Panc1 (cell line): ENCODE data around the gene ZBTB48. TPM values are rescaled to one million over a fixed set of nuclear protein-coding genes. Genes with fewer than 3 reads are reported as not detected.

ENCODE experiments used
- ATAC-seq: fragments of 200-7000 bp; cut with Tn5 transposase; 2 replicates; pipeline ENCODE4 v1.9.1; 2020; ENCODE audit warnings: mild to moderate bottlenecking, moderate library complexity
- BruUV-seq: library from RNA; stranded (reverse); fragments of 400-500 nt; replicated peaks from 2 replicates; lab custom pipeline; 2021; lab: Mats Ljungman, UMichigan
- CTCF ChIA-PET: fragments of 300-600 bp; sonication (Branson Sonifier 250); formaldehyde crosslinking; loops from one replicate; lab custom pipeline; 2022; ENCODE audit warnings: antibody characterized with exemption; lab: Charles Lee
- POLR2A ChIA-PET: fragments of 300-600 bp; sonication (Branson Sonifier 250); formaldehyde crosslinking; loops from one replicate; lab custom pipeline; 2022; ENCODE audit warnings: antibody characterized with exemption; lab: Charles Lee
- DNase-seq: peaks from one replicate; pipeline ENCODE4 v3.0.0-alpha.2; 2010; ENCODE audit warnings: low read depth, low spot score
- H3K27ac ChIP-seq: 2 replicates; pipeline ENCODE4 v1.5.1; 2011; ENCODE audit warnings: mild to moderate bottlenecking, low read length, inconsistent platforms
- H3K27me3 ChIP-seq: fragments of 200-500 bp; sonication (Bioruptor generic); 2 replicates; pipeline ENCODE4 v1.6.0; 2014; ENCODE audit warnings: low read length, inconsistent platforms; ENCODE audit not compliant: control insufficient read depth, insufficient read depth
- H3K36me3 ChIP-seq: fragments of 200-500 bp; sonication (Bioruptor generic); 2 replicates; pipeline ENCODE4 v1.5.1; 2014; ENCODE audit warnings: inconsistent platforms, mild to moderate bottlenecking, low read length, moderate library complexity; ENCODE audit not compliant: control insufficient read depth, insufficient read depth
- H3K4me1 ChIP-seq: 2 replicates; pipeline ENCODE4 v1.5.1; 2011; ENCODE audit warnings: inconsistent platforms, mild to moderate bottlenecking, low read length, moderate library complexity; ENCODE audit not compliant: control insufficient read depth, insufficient read depth
- H3K4me3 ChIP-seq, 2 experiments: 2 replicates each; pipeline ENCODE4 v1.5.1; 2011 to 2012; ENCODE audit warnings: low read depth in 2 of 2, low read length in 2 of 2, mild to moderate bottlenecking in 2 of 2, inconsistent platforms in 1 of 2, moderate library complexity in 1 of 2
- H3K9me3 ChIP-seq: fragments of 200-500 bp; sonication (Bioruptor generic); 2 replicates; pipeline ENCODE4 v1.5.1; 2014; ENCODE audit warnings: low read depth, mild to moderate bottlenecking, inconsistent platforms, low read length, moderate library complexity; ENCODE audit not compliant: control insufficient read depth, insufficient read depth
- POLR2AphosphoS5 ChIP-seq: IDR thresholded peaks from 2 replicates; pipeline ENCODE4 v1.6.1; 2012; ENCODE audit warnings: mild to moderate bottlenecking, low read depth, low read length, moderate library complexity
- SIN3A ChIP-seq: IDR thresholded peaks from 2 replicates; pipeline ENCODE4 v1.6.1; 2012; ENCODE audit warnings: low read depth, mild to moderate bottlenecking, low read length, moderate library complexity, borderline replicate concordance; ENCODE audit not compliant: insufficient read depth
- TCF7L2 ChIP-seq: IDR thresholded peaks from 2 replicates; pipeline ENCODE4 v1.6.1; 2011; ENCODE audit warnings: mild to moderate bottlenecking, low read depth, low read length, inconsistent platforms
- in situ Hi-C: cut with HindIII; loops from 2 replicates; pipeline ENCODE4 v1.10.0; 2016; ENCODE audit warnings: low sequenced_read_pairs, low pct_unique_long_range_greater_than_20kb
- intact Hi-C: fragments of 100-400 bp; cut with micrococcal nuclease; formaldehyde crosslinking; loops from one replicate; pipeline ENCODE4 v1.10.0; 2022; ENCODE audit not compliant: unreplicated experiment
- total RNA-seq: library from RNA; stranded (reverse); gene quantifications from one replicate; pipeline ENCODE4 v1.2.1, GENCODE V29; 2021; ENCODE audit not compliant: unreplicated experiment
- TF ChIP-seq, protein P1 (sequence below), 2 experiments: IDR thresholded peaks; 2 replicates each; pipeline ENCODE4 v1.6.1; 2011 to 2012; ENCODE audit warnings: low read depth in 2 of 2, control low read depth in 1 of 2, low read length in 1 of 2, mild to moderate bottlenecking in 1 of 2, moderate library complexity in 1 of 2; ENCODE audit not compliant: insufficient read depth in 1 of 2

The ZBTB48 gene
- total RNA-seq, 1 experiment from 2014 or later, result 40.7 TPM

DNA sequence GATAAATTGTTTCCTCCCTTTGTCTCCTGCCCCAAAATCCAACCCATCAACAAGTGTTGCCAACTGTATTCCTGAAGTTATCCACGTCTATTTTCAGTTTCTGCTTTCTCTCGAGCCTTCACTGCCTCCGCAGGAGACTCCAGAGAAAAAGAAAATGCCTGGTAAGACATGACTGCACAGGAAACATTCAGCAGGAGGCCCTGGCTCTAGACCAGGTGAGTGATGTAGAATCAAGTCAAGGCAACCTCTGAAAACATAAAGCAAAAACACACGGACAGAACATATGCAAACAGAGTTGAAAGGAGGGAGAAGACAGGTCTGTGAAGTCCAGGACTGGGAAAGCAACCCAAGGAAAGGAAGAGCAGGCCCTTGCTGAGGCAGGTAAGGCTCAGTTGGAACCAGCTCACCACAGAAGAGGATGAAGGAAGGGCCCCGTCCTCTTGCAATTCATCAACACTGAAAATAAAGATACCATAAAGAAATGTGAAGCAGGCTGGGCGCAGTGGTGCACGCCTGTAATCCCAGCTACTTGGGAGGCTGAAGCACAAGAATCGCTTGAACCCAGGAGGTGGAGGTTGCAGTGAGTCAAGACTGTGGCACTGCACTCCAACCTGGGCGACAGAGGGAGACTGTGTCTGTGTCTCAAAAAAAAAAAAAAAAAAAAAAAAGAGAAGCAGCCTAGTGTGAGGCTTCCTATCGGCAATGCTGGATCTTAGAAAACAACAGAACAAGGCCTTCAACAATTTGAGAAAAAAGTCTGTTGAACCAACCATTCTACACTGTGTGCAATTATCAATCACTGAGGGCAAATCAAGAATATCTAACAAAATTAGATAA lies 34.3 kb upstream of the ZBTB48 start:
- Histone ChIP-seq H3K4me1 (no peaks in the 10 kb centered on the region), H3K9me3 (no peaks in the 10 kb centered on the region), H3K36me3 (peaks cover 20% of the 10 kb centered on the region), H3K27ac (no peak overlapping the region), H3K4me3 (no peak overlapping the region), H3K27me3 (no peaks in the 10 kb centered on the region)
- no peak for ATAC-seq
- intact Hi-C loops (no loop called here), in situ Hi-C loops (no loop called here)
- no peak for DNase-seq
- no peak for TF ChIP-seq POLR2AphosphoS5
- TF ChIP-seq, protein P1, sequence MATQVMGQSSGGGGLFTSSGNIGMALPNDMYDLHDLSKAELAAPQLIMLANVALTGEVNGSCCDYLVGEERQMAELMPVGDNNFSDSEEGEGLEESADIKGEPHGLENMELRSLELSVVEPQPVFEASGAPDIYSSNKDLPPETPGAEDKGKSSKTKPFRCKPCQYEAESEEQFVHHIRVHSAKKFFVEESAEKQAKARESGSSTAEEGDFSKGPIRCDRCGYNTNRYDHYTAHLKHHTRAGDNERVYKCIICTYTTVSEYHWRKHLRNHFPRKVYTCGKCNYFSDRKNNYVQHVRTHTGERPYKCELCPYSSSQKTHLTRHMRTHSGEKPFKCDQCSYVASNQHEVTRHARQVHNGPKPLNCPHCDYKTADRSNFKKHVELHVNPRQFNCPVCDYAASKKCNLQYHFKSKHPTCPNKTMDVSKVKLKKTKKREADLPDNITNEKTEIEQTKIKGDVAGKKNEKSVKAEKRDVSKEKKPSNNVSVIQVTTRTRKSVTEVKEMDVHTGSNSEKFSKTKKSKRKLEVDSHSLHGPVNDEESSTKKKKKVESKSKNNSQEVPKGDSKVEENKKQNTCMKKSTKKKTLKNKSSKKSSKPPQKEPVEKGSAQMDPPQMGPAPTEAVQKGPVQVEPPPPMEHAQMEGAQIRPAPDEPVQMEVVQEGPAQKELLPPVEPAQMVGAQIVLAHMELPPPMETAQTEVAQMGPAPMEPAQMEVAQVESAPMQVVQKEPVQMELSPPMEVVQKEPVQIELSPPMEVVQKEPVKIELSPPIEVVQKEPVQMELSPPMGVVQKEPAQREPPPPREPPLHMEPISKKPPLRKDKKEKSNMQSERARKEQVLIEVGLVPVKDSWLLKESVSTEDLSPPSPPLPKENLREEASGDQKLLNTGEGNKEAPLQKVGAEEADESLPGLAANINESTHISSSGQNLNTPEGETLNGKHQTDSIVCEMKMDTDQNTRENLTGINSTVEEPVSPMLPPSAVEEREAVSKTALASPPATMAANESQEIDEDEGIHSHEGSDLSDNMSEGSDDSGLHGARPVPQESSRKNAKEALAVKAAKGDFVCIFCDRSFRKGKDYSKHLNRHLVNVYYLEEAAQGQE (IDR thresholded peaks at IDR 0.05; ENCODE audit: insufficient read depth in 1 of 2, low read depth in 2 of 2, low read length in 1 of 2), result no peak
- ChIA-PET CTCF (no interaction called here), POLR2A (no interaction called here)
- BruUV-seq, result no TSS peak

DNA sequence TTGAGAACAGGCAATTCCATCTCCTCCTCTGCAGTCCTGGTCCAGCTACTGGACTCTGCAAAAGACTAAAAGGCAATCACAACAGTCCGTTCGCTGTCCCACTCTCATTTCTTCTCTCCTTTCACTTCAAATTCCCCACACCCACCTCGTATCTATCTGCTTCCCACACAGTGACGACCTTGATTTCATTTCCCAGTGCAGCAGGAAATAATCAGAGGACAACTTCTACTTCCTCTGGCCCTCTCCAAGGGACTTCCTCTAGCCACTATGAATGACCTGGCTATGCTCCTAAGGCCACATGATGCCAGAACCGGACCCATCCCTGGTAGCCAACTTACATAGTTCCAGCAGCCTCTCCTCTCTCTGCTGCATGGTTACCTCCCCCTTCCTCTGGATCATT lies 33.5 kb upstream of the ZBTB48 start:
- peaks cover 20% of the 10 kb centered on the region for H3K36me3 ChIP-seq
- CTCF ChIA-PET, result no interaction called here
- H3K9me3 ChIP-seq, result no peaks in the 10 kb centered on the region
- no peaks in the 10 kb centered on the region for H3K4me1 ChIP-seq
- BruUV-seq, result no TSS peak
- no peaks in the 10 kb centered on the region for H3K27me3 ChIP-seq
- POLR2A ChIA-PET, result no interaction called here
- no peak for DNase-seq
- TF ChIP-seq, protein P1 (IDR thresholded peaks at IDR 0.05; ENCODE audit: insufficient read depth in 1 of 2, low read depth in 2 of 2, low read length in 1 of 2), result no peak
- TF ChIP-seq SIN3A (no peak), TCF7L2 (no peak)
- no peak overlapping the region for H3K4me3 ChIP-seq
- in situ Hi-C loops (no loop called here), intact Hi-C loops (no loop called here)
- H3K27ac ChIP-seq, result no peak overlapping the region
- ATAC-seq, result no peak
